ENCODE results near the gene NSD1.
A peak's percentile ranks its signal among the peaks of the same experiment; 100 is the strongest.

The NSD1 gene, protein sequence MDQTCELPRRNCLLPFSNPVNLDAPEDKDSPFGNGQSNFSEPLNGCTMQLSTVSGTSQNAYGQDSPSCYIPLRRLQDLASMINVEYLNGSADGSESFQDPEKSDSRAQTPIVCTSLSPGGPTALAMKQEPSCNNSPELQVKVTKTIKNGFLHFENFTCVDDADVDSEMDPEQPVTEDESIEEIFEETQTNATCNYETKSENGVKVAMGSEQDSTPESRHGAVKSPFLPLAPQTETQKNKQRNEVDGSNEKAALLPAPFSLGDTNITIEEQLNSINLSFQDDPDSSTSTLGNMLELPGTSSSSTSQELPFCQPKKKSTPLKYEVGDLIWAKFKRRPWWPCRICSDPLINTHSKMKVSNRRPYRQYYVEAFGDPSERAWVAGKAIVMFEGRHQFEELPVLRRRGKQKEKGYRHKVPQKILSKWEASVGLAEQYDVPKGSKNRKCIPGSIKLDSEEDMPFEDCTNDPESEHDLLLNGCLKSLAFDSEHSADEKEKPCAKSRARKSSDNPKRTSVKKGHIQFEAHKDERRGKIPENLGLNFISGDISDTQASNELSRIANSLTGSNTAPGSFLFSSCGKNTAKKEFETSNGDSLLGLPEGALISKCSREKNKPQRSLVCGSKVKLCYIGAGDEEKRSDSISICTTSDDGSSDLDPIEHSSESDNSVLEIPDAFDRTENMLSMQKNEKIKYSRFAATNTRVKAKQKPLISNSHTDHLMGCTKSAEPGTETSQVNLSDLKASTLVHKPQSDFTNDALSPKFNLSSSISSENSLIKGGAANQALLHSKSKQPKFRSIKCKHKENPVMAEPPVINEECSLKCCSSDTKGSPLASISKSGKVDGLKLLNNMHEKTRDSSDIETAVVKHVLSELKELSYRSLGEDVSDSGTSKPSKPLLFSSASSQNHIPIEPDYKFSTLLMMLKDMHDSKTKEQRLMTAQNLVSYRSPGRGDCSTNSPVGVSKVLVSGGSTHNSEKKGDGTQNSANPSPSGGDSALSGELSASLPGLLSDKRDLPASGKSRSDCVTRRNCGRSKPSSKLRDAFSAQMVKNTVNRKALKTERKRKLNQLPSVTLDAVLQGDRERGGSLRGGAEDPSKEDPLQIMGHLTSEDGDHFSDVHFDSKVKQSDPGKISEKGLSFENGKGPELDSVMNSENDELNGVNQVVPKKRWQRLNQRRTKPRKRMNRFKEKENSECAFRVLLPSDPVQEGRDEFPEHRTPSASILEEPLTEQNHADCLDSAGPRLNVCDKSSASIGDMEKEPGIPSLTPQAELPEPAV (N-terminal part only)

DNA sequence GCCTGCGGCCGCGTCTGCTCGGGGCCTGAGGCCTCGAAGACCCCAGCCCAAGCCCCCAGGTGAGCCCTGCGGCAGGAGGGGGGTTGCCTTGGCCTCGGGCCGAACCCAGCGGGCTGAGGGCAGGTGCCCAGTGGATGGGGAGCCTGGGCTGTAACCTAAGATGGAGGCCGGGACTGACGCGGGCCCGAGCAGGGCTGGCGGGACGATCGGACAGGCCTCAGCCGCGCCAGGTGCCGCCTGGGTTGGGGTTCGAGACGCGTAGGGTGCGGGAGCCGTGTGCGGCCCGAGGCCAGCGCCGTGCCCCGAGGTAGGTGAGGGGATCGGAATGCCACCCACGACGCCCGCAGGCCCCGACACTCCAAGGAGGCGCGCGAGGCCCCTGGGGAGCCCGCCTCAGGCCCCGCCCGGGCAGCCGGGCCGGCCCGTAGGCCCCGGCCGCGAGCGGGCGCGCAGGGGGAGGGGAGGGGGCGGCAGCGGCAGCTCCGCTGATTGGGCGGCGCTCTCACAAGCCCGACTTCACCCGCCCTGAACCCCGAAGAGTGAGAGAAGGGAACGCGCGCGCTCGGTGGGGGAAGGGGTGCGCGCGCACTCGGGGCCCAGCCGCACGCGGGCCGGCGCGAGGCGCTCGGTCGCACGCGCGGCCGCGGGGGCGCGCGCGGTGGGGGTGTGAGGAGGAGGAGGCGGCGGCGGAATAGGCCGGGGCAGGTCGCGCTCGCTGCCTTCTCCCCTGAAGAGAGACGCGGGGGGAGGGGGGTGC lies at the start of gene NSD1:
NSD1 (plus strand) TSS at position 678 of the 757 bp plus-strand sequence. CDS start 1,331 bp downstream, outside the sequence.
- peak; percentile 90 for DNase-seq

DNA sequence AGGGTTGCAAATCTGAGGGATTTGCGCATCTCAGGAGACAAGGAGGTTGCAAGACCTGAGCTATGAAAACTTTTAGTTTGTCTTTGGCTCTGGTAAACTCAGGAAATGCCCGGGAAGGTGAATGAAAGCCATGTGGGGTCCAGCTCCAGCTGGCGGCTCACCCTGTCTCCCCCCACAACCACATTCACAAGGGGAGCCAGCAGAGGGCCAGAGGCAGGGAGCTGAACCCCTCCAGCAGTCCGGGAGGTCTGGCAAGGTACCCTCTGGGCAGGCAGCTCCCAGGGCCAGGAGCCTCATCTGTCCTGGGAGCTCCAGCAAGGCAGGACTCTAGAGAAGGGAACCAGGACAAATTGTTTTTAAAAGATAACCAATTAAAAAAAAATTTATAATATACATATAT lies 49.4 kb upstream of the NSD1 start:
- DNase-seq, result no peak

DNA sequence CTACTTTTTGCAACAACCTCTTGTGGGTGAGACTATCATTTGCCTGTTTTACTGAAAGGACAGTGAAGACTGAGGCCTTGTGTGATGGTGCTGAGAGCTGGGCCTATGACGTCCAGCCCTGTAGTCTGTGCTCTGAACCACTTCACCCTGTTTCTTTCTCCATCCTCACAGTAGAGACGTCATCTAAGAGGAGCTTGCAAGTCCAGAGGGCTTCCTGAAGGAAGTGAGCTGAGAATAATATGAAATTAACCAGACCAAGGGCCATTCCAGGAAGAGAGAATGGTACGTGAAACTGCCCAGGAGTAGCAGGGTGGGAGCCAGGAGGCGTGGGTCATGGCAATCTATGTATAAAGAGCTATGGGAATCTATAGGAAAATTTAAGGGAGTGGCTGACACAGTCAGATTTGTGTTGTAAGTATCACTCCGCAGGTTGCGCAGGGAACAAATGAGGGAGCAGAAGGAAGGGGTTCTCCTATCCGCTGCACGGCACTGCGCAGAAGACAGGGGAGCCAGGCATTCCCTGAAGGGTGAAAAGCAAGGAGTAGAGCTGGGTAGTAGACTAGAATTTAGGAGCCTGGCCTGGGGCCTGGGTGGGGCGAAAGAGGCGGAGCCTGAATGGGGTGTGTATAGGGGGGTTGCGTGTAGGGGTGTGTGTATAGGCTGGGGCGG lies 47.5 kb upstream of the NSD1 start:
- no peak for DNase-seq

DNA sequence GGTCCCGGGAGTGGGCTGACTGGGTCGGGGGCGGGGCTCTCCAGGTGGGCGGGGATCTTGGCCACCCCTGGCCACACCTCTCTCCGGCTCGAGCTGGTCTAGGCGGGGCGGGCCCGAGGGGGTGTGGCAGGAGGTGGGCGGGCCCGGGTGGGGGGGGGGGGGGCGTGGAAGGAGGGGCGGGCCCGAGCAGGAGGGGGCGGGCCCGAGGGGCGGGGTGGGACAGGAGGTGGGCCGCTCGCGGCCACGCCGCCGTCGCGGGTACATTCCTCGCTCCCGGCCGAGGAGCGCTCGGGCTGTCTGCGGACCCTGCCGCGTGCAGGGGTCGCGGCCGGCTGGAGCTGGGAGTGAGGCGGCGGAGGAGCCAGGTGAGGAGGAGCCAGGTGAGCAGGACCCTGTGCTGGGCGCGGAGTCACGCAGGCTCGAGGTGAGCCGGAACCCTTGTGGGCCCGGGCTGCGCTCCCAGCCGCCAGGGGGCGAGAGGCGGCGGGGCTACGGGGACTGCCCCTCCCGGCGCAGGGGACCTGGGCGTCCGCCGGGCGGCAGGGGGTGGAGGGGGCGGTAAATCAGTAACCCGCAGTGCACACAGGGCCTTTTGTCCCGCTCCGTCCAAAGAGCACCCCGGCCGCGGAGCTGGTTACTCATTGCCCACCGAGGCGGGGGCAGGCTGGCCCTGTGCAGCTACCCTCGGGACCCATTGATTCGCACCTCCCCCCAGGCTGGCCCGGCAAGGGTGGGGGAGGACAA lies 46.7 kb upstream of the NSD1 start, which contains the start of gene FGFR4:
FGFR4 (plus strand) TSS at position 262 of the 744 bp plus-strand sequence. CDS start 2,688 bp downstream, outside the sequence.
- peak; percentile 66 for DNase-seq

DNA sequence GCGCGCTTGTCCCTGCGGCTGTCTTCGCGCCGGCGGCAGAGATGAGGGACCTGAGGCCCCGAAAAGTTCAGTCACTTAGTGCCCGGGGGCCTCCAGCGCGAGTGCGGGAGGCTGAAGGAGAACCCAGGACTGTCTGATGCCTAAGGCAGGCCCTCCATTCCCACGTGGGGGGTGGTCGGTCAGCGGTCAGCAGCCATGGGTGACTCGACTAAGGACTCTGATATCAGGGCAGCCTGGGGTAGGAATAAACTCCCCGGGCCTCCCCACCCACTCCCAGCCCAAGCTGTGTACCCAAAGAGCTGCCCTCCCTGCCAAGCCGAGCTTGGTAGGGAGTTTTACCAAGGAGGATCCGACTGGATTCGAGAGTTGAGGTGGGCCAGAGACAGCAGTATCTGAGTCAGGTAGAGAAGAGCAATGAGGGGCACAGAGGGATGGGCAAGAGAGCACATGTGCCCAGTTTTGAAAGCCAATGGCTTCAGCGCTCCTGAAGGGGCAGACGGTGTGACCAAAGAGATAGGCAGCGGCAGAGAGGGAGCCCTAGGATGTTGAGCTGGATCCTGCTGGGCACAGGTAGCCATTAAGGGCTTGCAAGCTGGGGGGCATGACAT lies 46.1 kb upstream of the NSD1 start:
- DNase-seq, result no peak

DNA sequence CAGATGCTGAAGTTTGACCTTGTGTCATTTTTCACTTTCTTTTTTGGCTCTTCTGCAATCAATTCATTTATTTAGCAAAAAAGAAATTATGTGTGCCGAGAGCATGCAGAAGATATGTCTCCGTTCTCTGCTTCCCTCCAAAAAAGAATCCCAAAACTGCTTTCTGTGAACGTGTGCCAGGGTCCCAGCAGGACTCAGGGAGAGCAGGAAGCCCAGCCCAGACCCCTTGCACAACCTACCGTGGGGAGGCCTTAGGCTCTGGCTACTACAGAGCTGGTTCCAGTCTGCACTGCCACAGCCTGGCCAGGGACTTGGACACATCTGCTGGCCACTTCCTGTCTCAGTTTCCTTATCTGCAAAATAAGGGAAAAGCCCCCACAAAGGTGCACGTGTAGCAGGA lies 44.4 kb upstream of the NSD1 start:
- no peak for DNase-seq

DNA sequence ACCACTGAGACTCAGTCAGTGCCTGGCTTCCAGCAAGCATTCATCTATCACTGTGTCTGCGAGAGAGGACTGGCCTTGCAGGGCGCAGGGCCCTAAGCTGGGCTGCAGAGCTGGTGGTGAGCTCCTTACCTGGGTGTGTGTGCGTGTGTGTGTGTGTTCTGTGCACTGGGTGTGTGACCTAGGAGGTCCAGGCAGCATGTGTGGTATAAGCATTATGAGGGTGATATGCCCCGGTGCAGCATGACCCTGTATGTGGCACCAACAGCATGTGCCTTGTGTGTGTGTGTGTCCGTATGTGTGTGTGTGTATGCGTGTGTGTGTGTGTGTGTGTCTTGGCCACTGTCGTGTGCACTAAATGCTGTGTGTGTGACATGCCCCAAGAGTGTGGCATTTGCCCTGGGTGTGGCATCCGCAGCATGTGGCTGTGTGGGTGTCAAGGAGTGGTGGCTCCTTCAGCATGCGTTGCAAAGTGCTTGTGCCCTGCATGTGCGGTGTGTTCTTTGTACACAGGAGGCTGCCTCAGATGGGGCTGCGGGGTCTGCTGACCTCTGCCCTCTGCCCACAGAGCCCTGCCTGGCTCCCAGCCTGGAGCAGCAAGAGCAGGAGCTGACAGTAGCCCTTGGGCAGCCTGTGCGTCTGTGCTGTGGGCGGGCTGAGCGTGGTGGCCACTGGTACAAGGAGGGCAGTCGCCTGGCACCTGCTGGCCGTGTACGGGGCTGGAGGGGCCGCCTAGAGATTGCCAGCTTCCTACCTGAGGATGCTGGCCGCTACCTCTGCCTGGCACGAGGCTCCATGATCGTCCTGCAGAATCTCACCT lies 43.5 kb upstream of the NSD1 start:
- no peak for DNase-seq

DNA sequence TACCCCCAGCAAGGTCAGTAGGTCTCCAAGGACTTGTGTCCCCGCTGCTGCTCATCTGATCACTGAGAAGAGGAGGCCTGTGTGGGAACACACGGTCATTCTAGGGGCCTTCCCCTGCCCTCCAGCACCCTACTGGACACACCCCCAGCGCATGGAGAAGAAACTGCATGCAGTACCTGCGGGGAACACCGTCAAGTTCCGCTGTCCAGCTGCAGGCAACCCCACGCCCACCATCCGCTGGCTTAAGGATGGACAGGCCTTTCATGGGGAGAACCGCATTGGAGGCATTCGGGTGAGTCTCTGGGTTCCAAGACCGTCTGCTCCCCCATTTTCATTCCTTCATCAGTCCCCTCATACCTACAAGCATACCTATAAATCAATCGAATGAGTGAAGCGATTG lies 42.8 kb upstream of the NSD1 start:
- no peak for DNase-seq

DNA sequence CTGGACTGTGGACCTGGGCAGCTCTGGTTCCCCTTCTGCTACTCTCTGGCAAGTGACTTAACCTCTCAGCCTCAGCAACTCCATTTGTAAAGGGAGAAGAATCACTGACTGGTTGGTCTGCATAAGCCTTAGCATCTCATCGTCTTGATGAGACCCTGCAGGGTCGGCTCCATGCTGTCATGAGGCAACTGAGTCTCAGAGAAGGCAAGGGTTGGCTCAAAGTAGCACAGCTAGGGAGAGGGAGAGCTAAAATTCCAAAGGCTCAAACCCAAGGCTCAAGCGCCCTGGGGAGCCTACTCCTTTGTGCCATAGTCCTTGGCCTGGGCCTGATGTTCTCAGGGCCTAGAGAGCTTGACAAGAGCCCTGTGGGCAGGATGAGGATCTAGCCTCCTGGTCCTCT lies 42.3 kb upstream of the NSD1 start:
- DNase-seq, result no peak

DNA sequence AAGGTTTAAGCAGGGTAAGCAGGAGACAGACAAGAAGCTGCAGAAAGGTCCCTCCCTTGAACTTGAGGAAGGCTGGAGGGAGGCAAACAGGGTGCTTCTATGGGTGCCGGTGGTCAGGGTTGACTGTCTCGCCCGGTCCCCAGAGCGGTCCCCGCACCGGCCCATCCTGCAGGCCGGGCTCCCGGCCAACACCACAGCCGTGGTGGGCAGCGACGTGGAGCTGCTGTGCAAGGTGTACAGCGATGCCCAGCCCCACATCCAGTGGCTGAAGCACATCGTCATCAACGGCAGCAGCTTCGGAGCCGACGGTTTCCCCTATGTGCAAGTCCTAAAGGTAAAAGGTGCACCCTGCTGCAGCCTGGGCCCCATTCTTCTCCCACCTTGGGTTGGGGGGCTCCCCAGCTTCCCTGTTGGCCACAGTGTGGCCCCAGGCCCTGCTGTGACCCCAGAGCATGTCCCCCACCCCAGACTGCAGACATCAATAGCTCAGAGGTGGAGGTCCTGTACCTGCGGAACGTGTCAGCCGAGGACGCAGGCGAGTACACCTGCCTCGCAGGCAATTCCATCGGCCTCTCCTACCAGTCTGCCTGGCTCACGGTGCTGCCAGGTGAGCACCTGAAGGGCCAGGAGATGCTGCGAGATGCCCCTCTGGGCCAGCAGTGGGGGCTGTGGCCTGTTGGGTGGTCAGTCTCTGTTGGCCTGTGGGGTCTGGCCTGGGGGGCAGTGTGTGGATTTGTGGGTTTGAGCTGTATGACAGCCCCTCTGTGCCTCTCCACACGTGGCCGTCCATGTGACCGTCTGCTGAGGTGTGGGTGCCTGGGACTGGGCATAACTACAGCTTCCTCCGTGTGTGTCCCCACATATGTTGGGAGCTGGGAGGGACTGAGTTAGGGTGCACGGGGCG lies 41.1 kb upstream of the NSD1 start:
- DNase-seq, result no peak

DNA sequence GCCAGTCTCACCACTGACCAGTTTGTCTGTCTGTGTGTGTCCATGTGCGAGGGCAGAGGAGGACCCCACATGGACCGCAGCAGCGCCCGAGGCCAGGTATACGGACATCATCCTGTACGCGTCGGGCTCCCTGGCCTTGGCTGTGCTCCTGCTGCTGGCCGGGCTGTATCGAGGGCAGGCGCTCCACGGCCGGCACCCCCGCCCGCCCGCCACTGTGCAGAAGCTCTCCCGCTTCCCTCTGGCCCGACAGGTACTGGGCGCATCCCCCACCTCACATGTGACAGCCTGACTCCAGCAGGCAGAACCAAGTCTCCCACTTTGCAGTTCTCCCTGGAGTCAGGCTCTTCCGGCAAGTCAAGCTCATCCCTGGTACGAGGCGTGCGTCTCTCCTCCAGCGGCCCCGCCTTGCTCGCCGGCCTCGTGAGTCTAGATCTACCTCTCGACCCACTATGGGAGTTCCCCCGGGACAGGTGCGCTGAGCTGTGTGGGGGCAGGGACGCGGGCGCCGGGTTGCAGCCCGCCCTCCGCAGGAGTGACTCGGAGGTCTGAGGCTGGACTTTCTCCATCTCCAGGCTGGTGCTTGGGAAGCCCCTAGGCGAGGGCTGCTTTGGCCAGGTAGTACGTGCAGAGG lies 40.4 kb upstream of the NSD1 start:
- DNase-seq, result no peak

DNA sequence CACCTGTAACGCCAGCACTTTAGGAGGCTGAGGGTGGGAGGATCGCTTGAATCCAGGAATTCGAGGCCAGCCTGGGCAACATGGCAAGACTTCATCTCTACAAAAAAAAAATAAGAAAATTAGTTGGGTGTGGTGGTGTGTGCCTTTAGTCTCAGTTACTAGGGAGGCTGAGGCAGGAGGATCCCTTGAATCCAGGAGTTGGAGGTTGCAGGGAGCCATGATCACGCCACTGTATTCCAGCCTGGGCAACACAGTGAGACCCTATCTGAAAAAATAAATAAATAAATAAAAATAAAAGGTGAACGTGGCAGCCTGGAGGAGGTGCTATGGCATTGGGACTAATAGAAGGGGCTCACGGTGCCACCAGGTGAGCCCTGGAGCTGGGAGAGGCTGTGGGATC lies 39.8 kb upstream of the NSD1 start:
- no peak for DNase-seq

DNA sequence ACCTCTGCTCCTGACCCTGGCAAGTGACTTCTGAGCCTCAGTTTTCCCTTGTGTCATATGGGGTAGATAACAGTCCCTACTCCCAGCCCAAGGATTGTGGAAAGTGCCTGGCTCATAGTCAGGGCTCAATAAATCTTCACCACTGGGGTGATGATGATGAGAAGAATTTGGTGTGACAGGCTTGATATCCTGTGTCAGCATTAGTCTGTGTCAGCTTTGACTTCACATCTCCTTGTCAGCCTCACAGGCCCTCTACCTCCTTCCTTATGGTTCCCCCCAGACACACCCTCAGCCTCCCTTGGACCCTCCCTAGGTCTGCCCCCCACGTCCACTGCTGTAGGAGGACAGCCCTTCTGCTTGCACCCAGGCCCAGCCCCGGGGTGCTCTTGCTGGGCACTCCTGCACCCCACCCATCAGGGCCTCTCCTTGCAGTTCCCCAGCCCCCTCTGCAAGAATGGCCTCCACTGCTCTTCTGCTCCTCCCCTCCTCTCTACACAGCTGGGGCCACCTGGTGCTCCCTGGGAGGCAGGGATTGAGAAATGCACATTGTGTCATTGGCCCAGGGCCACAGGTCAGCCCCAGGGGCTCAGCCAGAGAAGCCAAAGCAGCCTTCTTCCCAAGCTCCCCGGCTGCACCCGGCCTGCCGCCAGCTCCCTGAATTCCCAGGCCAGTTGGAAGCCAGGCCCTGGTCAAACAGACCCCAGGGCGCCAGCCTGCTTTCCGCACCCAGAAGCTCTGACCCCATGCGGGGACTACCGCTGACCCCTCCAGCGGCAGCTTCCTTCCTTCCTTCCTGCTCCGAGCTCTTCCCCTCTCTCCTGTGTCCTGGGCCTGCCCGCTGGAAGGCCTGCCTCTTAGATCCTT lies 39.1 kb upstream of the NSD1 start:
- DNase-seq, result no peak

DNA sequence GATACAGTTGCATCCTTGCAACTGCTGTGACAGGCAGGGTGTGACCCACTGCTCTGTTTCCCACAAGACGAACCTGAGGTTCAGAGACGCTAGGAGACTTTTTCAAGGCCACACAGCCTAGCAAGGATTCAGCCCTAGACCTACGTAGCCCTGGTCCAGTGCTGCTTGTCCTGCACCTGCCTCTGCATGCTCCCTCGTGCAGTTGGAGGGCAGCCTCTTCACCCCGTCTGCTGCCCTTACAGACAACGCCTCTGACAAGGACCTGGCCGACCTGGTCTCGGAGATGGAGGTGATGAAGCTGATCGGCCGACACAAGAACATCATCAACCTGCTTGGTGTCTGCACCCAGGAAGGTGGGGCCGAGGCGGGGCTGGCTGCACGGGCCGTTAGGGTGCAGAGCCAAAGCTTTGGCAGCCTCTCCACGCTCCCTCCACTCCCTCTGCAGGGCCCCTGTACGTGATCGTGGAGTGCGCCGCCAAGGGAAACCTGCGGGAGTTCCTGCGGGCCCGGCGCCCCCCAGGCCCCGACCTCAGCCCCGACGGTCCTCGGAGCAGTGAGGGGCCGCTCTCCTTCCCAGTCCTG lies 38.4 kb upstream of the NSD1 start:
- no peak for DNase-seq

DNA sequence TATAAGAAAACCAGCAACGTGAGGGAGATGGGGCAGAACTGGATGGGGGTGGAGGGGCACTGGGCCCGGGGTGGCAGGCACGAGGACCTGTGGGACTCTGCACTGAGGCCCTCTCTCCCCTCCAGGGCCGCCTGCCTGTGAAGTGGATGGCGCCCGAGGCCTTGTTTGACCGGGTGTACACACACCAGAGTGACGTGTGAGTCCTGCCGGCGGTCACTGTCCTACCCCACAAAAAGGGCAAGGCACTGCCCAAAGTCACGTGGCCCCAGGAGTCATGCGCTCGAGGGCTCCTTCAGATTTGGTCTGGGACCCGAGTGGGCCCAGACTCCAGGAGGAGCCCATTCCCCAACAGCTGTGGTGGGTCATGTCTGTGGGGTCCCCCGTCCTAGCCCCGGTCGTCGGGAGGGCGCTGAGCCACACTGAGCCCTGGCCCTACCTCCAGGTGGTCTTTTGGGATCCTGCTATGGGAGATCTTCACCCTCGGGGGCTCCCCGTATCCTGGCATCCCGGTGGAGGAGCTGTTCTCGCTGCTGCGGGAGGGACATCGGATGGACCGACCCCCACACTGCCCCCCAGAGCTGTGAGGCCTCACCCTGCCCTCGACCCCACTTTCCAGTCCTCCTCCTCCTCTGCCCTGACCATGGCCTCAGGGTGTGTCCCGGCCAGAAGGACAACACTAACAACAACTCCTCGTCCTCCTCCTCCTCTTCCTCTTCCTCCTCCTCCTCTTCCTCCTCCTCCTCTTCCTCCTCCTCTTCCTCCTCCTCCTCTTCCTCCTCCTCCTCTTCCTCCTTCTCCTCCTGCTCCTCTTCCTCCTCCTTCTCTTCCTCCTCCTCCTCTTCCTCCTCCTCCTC lies 37.2 kb upstream of the NSD1 start:
- no peak for DNase-seq
